ENCODE results near the gene C19orf85. TPM values are rescaled to one million over a fixed set of nuclear protein-coding genes. Genes with fewer than 3 reads are reported as not detected.

The C19orf85 gene
- total RNA-seq (not detected), polyA plus RNA-seq (not detected)
- long read RNA-seq, donor 1 = 0 reads
- long read RNA-seq, donor 2 = 0 reads
- long read RNA-seq, donor 3 = 0 reads

DNA sequence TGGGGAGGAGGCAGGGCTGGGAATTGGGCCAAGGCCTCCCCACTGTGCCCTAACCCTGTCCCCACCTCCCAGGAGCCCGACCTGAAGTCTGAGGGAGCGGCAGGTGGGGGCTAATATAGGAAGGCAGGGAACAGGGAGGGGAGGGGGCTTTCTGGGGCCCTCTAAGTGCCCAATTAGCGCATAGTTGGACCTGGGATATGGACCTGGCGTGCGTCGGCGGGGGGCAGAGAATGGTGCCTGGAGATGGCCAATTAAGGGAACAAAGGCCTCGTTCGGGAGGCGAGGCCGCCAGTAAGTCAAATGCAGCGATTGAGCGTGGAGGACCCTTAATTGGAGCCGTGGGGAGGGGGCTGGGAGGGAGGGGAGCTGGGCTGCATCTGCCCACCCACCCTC is at the start of gene C19orf85:
Gene C19orf85, minus strand, starts transcription at position 90 of the 393 bp plus-strand sequence. CDS start 197 bp downstream, outside the sequence.
- Histone ChIP-seq H3K9me3 (no peaks in the 10 kb centered on the region), H3K36me3 (no peaks in the 10 kb centered on the region), H3K4me1 (peaks cover 0 to 36% (median 24%) of the 10 kb centered on the region in 9 donors), H3K4me3 (no peak within 1 kb of the TSS), H3K27me3 (no peaks in the 10 kb centered on the region), H3K27ac (no peak within 1 kb of the TSS)
- intact Hi-C loops (cut with DNase I) = loop anchor here in 4 of 10 donors (5.0 kb wide), 3 partner anchors 38 to 77 kb away; partner anchors contain the start of gene RPL28 (in 1 of the 4)
- no peak for DNase-seq
- TF ChIP-seq, protein P1, sequence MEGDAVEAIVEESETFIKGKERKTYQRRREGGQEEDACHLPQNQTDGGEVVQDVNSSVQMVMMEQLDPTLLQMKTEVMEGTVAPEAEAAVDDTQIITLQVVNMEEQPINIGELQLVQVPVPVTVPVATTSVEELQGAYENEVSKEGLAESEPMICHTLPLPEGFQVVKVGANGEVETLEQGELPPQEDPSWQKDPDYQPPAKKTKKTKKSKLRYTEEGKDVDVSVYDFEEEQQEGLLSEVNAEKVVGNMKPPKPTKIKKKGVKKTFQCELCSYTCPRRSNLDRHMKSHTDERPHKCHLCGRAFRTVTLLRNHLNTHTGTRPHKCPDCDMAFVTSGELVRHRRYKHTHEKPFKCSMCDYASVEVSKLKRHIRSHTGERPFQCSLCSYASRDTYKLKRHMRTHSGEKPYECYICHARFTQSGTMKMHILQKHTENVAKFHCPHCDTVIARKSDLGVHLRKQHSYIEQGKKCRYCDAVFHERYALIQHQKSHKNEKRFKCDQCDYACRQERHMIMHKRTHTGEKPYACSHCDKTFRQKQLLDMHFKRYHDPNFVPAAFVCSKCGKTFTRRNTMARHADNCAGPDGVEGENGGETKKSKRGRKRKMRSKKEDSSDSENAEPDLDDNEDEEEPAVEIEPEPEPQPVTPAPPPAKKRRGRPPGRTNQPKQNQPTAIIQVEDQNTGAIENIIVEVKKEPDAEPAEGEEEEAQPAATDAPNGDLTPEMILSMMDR (IDR thresholded peaks at IDR 0.05) = no peak
- ATAC-seq = no peak
- WGBS, 2 donors = 58 to 74% methylated on average over 14 of the region's 14 CpGs

DNA sequence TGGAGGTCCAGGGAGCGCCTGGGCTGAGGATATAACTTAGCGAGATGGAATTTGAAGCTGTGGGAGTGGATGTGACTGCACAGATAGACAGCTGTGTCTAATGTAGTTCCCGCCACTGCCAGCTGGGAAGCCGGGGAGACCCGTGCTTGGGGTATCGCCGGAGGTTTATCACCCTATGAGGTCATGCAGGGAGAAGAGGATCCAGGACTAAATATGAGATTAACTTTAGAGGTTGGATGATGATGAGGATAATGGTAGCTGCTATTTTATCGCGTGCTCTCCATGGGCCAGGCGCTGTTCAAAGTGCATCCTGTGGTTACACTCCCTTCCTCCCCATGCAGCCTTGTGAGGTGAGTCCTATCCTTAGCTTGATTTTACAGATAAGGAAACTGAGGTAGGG is 43.6 kb upstream of the C19orf85 start:
- ATAC-seq (no peak), DNase-seq (no peak)
- WGBS, 2 donors = 70 to 75% methylated on average over 10 of the region's 10 CpGs
- Histone ChIP-seq H3K27me3 (no peaks in the 10 kb centered on the region), H3K27ac (no peak overlapping the region), H3K36me3 (peaks cover 0 to 6% (median 0%) of the 10 kb centered on the region in 9 donors), H3K4me1 (peaks cover 0 to 14% (median 3%) of the 10 kb centered on the region in 9 donors), H3K4me3 (no peak overlapping the region), H3K9me3 (no peaks in the 10 kb centered on the region)
- intact Hi-C loops (cut with DNase I) = loop anchor here in 3 of 10 donors (5.0 to 10.0 kb wide), 3 partner anchors 41 to 363 kb away; partner anchors contain the start of gene TNNT1 (in 1 of the 3)
- TF ChIP-seq, protein P1 (IDR thresholded peaks at IDR 0.05) = no peak

DNA sequence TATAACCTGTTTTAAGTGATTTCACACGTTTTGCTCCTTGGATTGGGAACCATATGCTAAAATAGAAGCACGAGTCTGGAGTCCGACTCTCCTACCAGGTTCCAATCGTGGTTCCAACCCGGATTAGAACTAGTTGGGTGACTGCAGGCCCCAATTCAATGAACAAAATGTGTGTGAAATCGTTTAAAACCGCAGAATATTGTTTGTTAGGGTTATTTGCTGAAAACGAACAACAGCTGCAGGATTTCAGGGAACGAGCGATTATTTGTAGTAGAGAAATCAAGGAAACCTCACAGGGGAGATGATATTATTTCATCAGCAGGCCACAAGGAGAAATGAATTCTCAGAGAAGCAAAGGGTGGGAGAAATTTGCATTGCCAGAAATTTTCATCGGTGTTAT is 40.4 kb upstream of the C19orf85 start:
- peaks cover 0 to 14% (median 3%) of the 10 kb centered on the region in 9 donors for H3K4me1 ChIP-seq
- no peak overlapping the region for H3K27ac ChIP-seq
- DNase-seq = no peak
- no peak overlapping the region for H3K4me3 ChIP-seq
- WGBS, 2 donors = 87 to 89% methylated on average over 11 of the region's 11 CpGs
- H3K9me3 ChIP-seq = no peaks in the 10 kb centered on the region
- no peak for ATAC-seq
- intact Hi-C loops (cut with DNase I) = loop anchor here (1.0 to 10.0 kb wide), 8 partner anchors 37 to 364 kb away; partner anchors contain the start of gene TNNT1 (in 1 of the 10)
- TF ChIP-seq, protein P1 (IDR thresholded peaks at IDR 0.05) = no peak
- no peaks in the 10 kb centered on the region for H3K27me3 ChIP-seq
- peaks cover 0 to 27% (median 0%) of the 10 kb centered on the region in 9 donors for H3K36me3 ChIP-seq

DNA sequence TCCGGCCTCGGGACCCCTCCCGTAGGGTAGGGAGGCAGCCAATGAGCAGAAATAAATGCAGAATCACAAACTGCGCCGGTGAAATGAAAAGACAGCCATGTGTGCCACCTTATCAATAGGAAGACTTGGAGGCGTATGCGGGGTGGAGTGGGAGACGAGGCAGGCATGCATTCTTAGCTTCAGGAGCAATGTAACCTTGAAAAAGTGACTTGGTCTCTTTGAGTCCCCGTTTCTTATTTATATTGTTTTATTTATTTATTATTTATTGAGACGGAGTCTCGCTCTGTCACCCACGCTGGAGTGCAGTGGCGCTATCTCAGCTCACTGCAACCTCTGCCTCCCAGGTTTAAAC is 39.7 kb upstream of the C19orf85 start:
- TF ChIP-seq, protein P1 (IDR thresholded peaks at IDR 0.05) = peak in 4 of 9 donors; percentile 7 to 40 (median 14)
- ATAC-seq (peak in 1 of 8 donors; percentile 2), DNase-seq (no peak)
- Histone ChIP-seq H3K4me1 (peaks cover 0 to 14% (median 3%) of the 10 kb centered on the region in 9 donors), H3K36me3 (peaks cover 0 to 34% (median 0%) of the 10 kb centered on the region in 9 donors), H3K27ac (peak overlapping the region in 7 of 10 donors; percentile 42 to 86 (median 63)), H3K9me3 (no peaks in the 10 kb centered on the region), H3K4me3 (peak overlapping the region in 8 of 10 donors; percentile 31 to 62 (median 54)), H3K27me3 (no peaks in the 10 kb centered on the region)
- 29 to 36% methylated on average over 13 of the region's 13 CpGs for WGBS, 2 donors
- intact Hi-C loops (cut with DNase I) = loop anchor here (1.0 to 10.0 kb wide), 8 partner anchors 36 to 363 kb away; partner anchors contain the start of gene TNNT1 (in 1 of the 10)

All from heart right ventricle (tissue), 16 donors.